ENCODE measurements around the gene SH2D4B. TPM values are rescaled to one million over a fixed set of nuclear protein-coding genes. Genes with fewer than 3 reads are reported as not detected.

Gene SH2D4B
- polyA plus RNA-seq, 1 donor from 2014 or later, result not detected

- Mint-ChIP-seq H3K27me3 (no peaks in the 10 kb centered on the region), H3K36me3 (peaks cover 5% of the 10 kb centered on the region), H3K27ac (no peak overlapping the region), H3K4me1 (peaks cover 3 to 7% (median 7%) of the 10 kb centered on the region in 3 donors), H3K9me3 (no peaks in the 10 kb centered on the region), H3K4me3 (no peak overlapping the region)
These were observed 24.6 kb upstream of the SH2D4B start for GRCh38 chr10:80513106-80513505.

GRCh38 chr10:80515511-80515910, 22.2 kb upstream of the SH2D4B start:
- H3K36me3 Mint-ChIP-seq, result peaks cover 8% of the 10 kb centered on the region
- no peak overlapping the region for H3K27ac Mint-ChIP-seq
- H3K27me3 Mint-ChIP-seq, result no peaks in the 10 kb centered on the region
- no peak overlapping the region for H3K4me3 Mint-ChIP-seq
- peaks cover 13 to 21% (median 15%) of the 10 kb centered on the region in 3 donors for H3K4me1 Mint-ChIP-seq
- no peaks in the 10 kb centered on the region for H3K9me3 Mint-ChIP-seq

- H3K27me3 Mint-ChIP-seq, result no peaks in the 10 kb centered on the region
- H3K36me3 Mint-ChIP-seq, result peaks cover 8% of the 10 kb centered on the region
- no peak overlapping the region for H3K4me3 Mint-ChIP-seq
- H3K4me1 Mint-ChIP-seq, result peaks cover 13 to 21% (median 15%) of the 10 kb centered on the region in 3 donors
- no peak overlapping the region for H3K27ac Mint-ChIP-seq
- no peaks in the 10 kb centered on the region for H3K9me3 Mint-ChIP-seq
These were observed 21.8 kb upstream of the SH2D4B start for GRCh38 chr10:80515941-80516340.

GRCh38 chr10:80516506-80517075, 21.1 kb upstream of the SH2D4B start:
- H3K9me3 Mint-ChIP-seq, result no peaks in the 10 kb centered on the region
- no peaks in the 10 kb centered on the region for H3K27me3 Mint-ChIP-seq
- H3K27ac Mint-ChIP-seq, result peak overlapping the region in 2 of 3 donors; percentile 59 to 71
- peak overlapping the region in 1 of 4 donors; percentile 54 for H3K4me3 Mint-ChIP-seq
- H3K36me3 Mint-ChIP-seq, result peaks cover 8% of the 10 kb centered on the region
- H3K4me1 Mint-ChIP-seq, result peaks cover 13 to 21% (median 15%) of the 10 kb centered on the region in 3 donors

- Mint-ChIP-seq H3K4me3 (peak overlapping the region in 1 of 4 donors; percentile 73), H3K36me3 (peaks cover 8% of the 10 kb centered on the region), H3K9me3 (no peaks in the 10 kb centered on the region), H3K4me1 (peaks cover 13 to 22% (median 15%) of the 10 kb centered on the region in 3 donors), H3K27ac (peak overlapping the region in 1 of 3 donors; percentile 63), H3K27me3 (no peaks in the 10 kb centered on the region)
These were observed 20.1 kb upstream of the SH2D4B start for GRCh38 chr10:80517416-80518142.

- Mint-ChIP-seq H3K27me3 (no peaks in the 10 kb centered on the region), H3K4me1 (peaks cover 13 to 24% (median 15%) of the 10 kb centered on the region in 3 donors), H3K36me3 (peaks cover 8% of the 10 kb centered on the region), H3K27ac (peak overlapping the region in 2 of 3 donors; percentile 17 to 69), H3K4me3 (peak overlapping the region in 2 of 4 donors; percentile 73 to 88), H3K9me3 (no peaks in the 10 kb centered on the region)
These were observed 19.4 kb upstream of the SH2D4B start for GRCh38 chr10:80518143-80518806.

GRCh38 chr10:80518807-80519360, 18.8 kb upstream of the SH2D4B start:
- Mint-ChIP-seq H3K9me3 (no peaks in the 10 kb centered on the region), H3K27ac (peak overlapping the region; percentile 17 to 69 (median 20)), H3K4me1 (peaks cover 13 to 24% (median 15%) of the 10 kb centered on the region in 3 donors), H3K36me3 (peaks cover 8% of the 10 kb centered on the region), H3K27me3 (no peaks in the 10 kb centered on the region), H3K4me3 (peak overlapping the region in 2 of 4 donors; percentile 73 to 88)

- H3K27me3 Mint-ChIP-seq, result no peaks in the 10 kb centered on the region
- H3K27ac Mint-ChIP-seq, result peak overlapping the region in 1 of 3 donors; percentile 20
- peak overlapping the region in 2 of 4 donors; percentile 41 to 65 for H3K4me3 Mint-ChIP-seq
- H3K36me3 Mint-ChIP-seq, result peaks cover 8% of the 10 kb centered on the region
- H3K4me1 Mint-ChIP-seq, result peaks cover 13 to 24% (median 15%) of the 10 kb centered on the region in 3 donors
- no peaks in the 10 kb centered on the region for H3K9me3 Mint-ChIP-seq
These were observed 17.6 kb upstream of the SH2D4B start for GRCh38 chr10:80519936-80520650.

- peaks cover 10% of the 10 kb centered on the region for H3K36me3 Mint-ChIP-seq
- peak overlapping the region in 2 of 4 donors; percentile 49 to 65 for H3K4me3 Mint-ChIP-seq
- H3K27ac Mint-ChIP-seq, result peak overlapping the region in 1 of 3 donors; percentile 50
- H3K27me3 Mint-ChIP-seq, result peaks cover 2% of the 10 kb centered on the region
- peaks cover 13 to 25% (median 15%) of the 10 kb centered on the region in 3 donors for H3K4me1 Mint-ChIP-seq
- H3K9me3 Mint-ChIP-seq, result no peaks in the 10 kb centered on the region
These were observed 16.8 kb upstream of the SH2D4B start for GRCh38 chr10:80520661-80521470.

DNA sequence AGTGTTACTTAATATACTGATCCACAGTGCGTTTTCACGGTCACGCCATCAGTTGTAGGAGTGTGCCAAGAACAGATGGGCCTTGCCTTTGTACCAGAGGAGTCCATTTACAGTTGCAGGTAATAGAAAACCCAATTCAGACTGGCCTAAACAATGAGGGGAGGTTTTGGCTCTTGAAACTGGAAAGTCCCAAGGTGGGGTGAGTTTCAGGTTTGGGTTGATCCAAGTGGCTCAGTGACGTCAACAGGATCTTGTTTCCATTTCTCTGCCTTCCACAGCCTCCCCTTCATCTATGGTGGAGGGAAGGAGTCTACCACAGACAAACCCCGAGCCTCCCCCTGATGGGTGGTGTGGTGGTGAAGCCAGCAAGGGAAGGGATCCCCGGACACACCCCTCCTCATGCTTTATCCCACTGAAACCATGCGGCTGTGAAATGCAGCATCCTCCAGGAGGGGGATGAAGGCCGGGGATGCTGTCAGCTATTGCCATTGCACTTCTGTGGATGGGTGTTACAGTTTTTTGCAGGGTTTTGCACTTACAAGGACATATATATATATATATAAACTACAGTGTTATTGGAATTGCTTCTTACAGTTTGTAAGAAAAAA, 14.8 kb upstream of the SH2D4B start:
- Mint-ChIP-seq H3K4me3 (no peak overlapping the region), H3K36me3 (peaks cover 8% of the 10 kb centered on the region), H3K9me3 (no peaks in the 10 kb centered on the region), H3K27ac (no peak overlapping the region), H3K4me1 (peaks cover 7 to 21% (median 12%) of the 10 kb centered on the region in 3 donors), H3K27me3 (peaks cover 2% of the 10 kb centered on the region)

- Mint-ChIP-seq H3K27me3 (peaks cover 2% of the 10 kb centered on the region), H3K9me3 (no peaks in the 10 kb centered on the region), H3K27ac (peak overlapping the region in 1 of 3 donors; percentile 23), H3K4me3 (peak overlapping the region in 1 of 4 donors; percentile 45), H3K4me1 (peaks cover 1 to 13% (median 6%) of the 10 kb centered on the region in 3 donors), H3K36me3 (peaks cover 4% of the 10 kb centered on the region)
These were observed 13.9 kb upstream of the SH2D4B start for GRCh38 chr10:80523773-80524172.

DNA sequence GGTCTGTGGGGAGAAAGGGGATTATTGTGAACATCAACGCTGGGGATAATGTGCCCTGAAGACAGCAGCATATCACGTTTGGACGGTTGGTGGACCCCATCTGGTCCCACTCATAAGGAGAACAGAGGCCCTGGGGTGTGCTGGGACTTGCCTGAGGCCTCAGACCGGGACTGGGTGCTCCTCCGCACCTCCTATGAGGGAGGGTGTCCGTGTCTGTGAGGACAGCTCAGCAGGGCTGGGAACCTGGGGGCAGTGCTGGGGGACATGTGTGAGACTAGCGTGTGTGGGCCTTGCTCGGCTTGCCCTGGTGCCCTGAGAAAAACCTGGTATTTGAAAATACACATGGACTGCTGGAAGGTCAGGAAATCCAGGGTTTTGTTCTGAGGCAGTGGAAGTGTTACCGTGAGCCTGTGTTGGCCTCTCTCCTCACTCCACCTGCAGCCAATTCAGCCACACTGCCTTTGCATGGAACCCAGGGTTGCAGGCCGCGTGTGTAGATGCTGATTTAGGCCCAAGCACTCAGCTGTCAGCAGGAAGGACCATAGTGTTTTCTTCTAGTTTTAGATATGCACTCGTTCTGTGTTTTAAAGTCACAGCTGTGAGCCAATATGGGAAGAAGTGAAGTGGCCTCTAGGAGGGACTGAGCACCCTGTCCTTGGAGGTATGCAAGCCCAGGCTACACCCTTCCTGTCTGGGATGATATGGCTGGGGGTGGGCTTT, 13.4 kb upstream of the SH2D4B start:
- Mint-ChIP-seq H3K4me1 (peaks cover 0 to 10% (median under 1%) of the 10 kb centered on the region in 3 donors), H3K4me3 (no peak overlapping the region), H3K27ac (no peak overlapping the region), H3K36me3 (peaks cover 4% of the 10 kb centered on the region), H3K9me3 (no peaks in the 10 kb centered on the region), H3K27me3 (peaks cover 2% of the 10 kb centered on the region)

DNA sequence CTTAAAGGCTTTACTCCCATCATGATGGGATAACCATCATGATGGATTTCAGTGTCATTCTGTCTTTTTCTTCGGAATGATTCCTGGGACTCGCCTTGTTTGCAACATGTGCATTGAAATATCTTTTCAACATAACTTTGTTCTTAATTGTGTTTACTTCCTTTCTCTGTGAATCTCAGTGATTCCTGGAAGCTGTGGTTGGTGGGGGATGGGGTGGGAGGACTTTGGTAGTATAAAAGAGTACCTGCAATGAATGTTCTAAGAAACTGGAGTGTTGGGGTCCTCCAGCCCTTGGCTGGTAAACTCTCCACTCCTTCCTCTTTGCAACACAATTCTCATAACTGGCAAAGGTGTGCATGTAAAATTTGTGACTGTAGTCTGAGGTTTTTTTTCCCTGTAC, 11.5 kb upstream of the SH2D4B start:
- Mint-ChIP-seq H3K27ac (no peak overlapping the region), H3K4me1 (peaks cover 0 to 10% (median 3%) of the 10 kb centered on the region in 3 donors)

More for the DNA sequence above, 11.5 kb upstream of the SH2D4B start:
- H3K36me3 Mint-ChIP-seq, result peaks cover 3% of the 10 kb centered on the region
- no peaks in the 10 kb centered on the region for H3K9me3 Mint-ChIP-seq
- H3K27me3 Mint-ChIP-seq, result peaks cover 2% of the 10 kb centered on the region
- H3K4me3 Mint-ChIP-seq, result no peak overlapping the region
